ENCODE results near the gene PUSL1.

The PUSL1 gene

DNA sequence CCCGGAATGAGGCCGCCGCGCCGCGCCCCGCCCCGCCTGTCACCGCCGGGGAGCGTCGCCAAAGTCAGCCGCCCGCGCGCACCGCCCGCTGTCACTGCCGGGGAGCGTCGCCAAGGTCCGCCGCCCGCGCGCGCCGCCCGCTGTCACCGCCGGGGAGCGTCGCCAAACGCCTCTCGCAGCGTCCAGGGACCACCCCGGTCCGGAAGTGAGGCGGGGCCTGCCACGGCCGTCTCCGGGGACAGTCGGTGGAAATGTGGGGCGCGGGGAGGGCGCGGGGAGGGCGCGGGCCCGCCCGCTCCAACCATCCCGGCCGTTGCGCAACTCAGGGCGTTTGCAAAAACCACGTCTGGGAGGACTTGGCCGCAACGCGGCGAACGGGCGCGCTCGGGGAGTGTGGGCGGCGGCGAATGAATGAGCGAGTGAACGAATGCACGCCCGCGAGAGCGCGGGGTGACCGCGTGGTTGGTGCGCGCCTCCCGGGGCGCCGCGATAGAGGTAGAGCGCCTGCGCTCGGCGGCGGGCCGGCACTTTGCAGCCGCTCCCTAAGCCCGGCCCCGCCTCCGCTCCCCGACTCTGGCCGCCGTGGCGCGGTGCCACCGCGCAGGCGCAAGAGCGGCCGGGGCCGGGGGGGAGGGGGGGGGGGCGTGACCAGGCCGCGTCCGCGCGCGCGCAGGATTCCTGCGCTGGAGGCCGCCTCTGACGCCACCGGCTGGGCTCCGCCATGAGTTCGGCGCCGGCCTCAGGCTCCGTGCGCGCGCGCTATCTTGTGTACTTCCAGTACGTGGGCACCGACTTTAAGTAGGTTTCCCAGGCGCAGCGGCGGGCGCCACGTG lies at the start of gene PUSL1, which contains the start of gene ACAP3:
Gene PUSL1, plus strand, starts transcription at position 675 of the 833 bp plus-strand sequence. Its CDS starts 47 bp downstream, at position 722.
Gene ACAP3, minus strand, starts transcription at position 8 of the 833 bp plus-strand sequence. CDS start 115 bp downstream, outside the sequence.
- DNase-seq: peak; percentile 91

- no peak for DNase-seq
Observed at GRCh38 chr1:1259119-1259488, 49.3 kb upstream of the PUSL1 start.

- no peak for DNase-seq
Observed at GRCh38 chr1:1259540-1259939, 48.9 kb upstream of the PUSL1 start.

DNA sequence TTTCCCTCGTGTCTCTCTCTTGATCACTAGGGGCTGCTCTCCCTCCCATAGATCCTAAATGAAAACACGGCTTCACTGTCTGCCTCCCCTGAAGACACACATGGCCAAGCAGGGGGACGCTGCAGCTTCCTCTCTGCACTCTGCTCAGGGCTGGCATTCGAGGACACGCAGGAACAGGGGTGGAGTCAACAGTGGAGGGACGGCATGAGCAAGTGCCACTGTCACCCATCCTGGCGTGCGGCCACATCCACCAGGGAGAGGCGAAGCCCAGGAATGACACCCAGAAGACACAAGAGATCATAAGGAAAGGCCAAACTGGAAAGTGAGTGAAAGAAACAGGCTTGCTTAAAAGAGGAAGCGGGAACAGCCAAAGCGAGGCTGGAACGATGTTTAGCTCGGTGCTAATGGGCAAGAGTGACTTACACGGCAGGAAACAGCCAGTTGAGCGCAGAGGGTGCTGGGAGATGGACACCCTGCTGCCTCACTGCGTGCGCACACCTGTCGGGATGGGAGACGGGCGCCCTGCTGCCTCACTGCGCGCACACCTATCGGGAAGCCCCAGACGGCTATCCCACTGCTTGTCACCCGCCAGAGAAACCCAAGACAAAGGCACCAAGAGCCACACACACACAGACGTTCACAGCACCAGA lies 48.3 kb upstream of the PUSL1 start:
- no peak for DNase-seq

DNA sequence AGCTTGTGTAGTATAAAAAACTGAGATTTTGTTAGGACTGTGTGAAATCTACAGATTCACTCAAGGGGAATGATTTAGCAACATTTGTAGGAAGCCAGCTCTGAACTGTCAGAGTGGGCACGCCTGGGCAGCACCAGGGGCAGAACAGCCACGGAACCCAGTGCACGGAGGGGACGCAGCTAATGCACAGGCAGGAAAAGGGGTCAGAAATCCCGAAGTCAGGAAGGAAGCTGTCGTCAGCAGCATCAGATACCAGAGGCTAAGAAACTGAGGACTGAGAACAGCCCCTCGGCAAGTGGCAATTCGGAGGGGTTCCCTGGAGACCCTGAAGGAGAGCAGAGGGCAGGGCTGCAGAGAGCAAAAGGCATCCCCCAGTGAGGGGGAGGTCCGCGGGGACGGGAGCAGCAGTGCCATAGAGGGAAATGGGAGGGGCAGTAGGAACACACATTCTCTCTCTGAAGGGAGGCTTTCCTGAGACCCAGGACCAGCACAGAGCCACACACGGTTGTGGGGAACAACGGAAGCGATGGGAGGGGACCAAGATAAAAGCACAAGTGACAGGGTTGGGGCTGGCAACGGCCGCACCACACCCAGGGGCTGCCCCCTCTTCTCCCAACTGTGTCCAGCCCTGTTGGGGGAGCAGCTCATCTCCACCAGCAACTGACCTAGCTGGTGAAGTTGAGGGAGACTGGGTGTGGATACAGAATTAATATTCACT lies 47.4 kb upstream of the PUSL1 start:
- no peak for DNase-seq

DNA sequence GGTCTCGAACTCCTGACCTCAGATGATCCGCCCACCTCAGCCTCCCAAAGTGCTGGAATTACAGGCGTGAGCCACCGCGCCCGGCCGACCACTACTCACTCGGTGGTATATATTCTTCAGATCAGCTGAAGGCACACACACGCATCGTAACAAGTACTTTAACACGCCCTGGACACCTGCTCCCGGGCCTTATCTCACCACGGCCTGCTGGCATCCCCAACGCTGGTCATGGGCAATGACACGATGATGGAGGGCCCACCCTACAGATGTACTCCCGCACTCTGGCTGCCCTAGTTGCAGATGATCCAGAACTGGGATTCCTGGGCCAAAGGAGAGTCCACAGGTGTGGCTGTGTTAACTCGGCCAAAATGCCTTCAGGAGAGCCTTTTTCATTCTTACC lies 46.3 kb upstream of the PUSL1 start:
- DNase-seq: no peak

DNA sequence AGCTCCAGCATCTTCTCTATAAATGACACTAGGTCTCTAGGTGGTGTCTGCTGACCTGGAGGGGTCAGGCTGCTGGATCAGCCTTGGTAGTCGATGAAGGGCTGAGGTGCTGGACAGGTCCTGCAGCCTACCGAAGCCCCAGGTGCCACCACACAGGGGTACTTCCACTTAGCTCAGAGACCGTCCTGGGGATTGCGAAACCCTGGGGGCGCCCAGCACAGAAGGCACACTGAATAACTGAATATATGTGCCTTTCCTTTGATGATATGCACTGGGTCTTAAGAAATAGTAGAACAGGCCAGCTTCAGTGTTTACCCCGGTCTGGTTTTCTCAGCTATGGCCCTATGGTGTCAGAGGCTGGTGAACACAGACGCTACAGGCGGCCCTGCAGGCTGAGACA lies 45.6 kb upstream of the PUSL1 start:
- DNase-seq: no peak

DNA sequence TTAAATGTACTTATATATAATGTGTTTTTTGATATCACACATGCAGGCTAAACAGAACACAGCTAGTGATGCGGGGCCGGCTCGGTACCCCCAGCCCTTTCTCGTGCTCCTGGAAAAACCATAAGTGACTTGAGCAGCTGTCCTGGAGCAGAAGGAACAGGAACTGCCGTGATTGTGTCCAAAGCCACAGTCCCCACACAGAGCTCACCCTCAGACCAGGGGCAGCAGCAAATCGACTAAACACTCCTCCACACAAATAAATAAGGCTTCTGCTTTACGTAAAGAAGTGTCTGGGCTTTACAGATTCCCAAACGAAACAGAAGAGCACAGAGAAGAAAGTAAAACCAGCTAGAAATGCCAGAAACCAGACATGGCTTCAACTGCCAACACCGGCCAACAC lies 44.4 kb upstream of the PUSL1 start:
- DNase-seq: no peak

GRCh38 chr1:1264868-1265272 lies 43.5 kb upstream of the PUSL1 start:
- no peak for DNase-seq

- no peak for DNase-seq
Observed at GRCh38 chr1:1267488-1268283, 40.7 kb upstream of the PUSL1 start.

DNA sequence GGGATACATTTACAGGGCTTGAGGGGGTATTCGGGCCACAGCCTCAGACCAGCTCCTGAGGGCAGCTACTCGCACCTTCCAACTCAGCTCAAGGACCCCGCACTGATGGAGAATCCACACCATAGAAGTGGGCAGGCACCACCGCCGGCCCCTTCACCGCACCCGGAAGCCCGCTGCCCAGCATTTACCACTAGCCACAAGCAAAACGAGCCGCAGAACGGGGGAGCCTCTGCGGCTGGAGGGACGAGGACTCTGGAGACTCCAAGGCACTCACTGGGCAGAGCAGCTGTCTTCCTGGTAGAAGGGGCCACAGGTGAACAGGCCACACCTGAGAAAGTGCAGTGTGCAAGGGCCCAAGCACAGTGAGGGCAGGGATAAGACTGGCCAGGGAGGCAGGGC lies 40.1 kb upstream of the PUSL1 start:
- DNase-seq: no peak

- no peak for DNase-seq
Observed at GRCh38 chr1:1270813-1271212, 37.6 kb upstream of the PUSL1 start.

DNA sequence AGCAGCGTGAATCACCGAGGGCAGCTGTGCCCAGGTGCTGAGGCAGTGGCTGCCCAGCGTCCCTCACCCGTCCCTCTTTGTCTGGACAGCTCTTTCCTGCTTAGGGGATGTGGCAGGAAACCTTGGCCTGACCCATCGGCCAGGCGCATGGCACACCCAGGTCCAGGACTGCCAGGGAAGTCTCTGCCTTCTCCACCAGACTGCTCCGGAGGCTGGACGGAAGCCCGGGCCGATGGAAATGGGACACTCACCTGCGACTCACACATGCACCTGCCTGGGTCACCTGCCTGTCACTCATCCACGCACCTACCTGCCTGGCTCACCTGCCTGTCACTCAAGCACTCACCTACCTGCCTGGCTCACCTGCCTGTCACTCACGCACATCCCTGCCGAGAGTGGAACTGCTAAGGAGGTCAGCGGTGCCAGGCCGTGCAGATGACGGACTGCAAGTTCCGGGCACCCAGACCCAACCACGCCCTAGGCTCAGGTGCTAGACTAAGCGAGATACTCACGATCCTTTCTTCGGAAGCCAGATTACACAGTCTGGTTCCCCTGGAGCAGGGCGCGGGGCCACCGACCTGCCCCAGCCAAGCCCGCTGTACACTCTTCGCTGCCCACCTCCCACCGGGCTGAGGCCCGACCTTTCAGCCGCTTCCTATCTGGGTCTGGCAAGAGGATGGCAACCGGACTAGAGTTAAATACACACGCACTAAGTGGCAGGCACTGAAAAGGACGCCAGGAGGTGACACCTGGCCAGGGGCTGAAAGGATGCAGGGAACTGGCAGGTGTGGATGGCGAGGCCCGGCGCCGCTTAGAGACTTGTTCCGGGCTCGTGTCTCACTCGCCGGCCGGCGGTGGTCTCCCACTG lies 35.8 kb upstream of the PUSL1 start:
- DNase-seq: no peak

DNA sequence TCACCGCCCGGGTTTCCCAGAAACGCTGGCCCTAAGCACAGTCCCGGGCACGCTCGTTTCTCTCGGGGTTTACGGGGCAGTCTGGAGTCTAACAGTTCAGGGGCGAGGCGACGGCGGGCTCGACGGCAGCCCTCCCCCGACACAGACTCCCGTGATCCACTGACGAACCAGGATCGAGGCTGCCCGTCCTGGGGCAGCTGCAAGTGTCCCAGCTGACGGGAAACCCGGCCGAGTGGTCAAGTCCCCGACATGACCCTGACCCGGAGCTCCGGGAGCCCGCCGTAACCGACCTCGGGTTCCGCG lies 35.2 kb upstream of the PUSL1 start:
- DNase-seq: no peak

GRCh38 chr1:1273512-1274298 lies 34.7 kb upstream of the PUSL1 start, which contains the start of gene UBE2J2:
TSS of gene UBE2J2 (minus strand) at chr1:1273854. CDS start at chr1:1267992, 5,862 bp downstream.
- DNase-seq: peak; percentile 82

GRCh38 chr1:1274299-1274930 lies 34.0 kb upstream of the PUSL1 start:
- no peak for DNase-seq

GRCh38 chr1:1274931-1275431 lies 33.4 kb upstream of the PUSL1 start:
- no peak for DNase-seq

DNA sequence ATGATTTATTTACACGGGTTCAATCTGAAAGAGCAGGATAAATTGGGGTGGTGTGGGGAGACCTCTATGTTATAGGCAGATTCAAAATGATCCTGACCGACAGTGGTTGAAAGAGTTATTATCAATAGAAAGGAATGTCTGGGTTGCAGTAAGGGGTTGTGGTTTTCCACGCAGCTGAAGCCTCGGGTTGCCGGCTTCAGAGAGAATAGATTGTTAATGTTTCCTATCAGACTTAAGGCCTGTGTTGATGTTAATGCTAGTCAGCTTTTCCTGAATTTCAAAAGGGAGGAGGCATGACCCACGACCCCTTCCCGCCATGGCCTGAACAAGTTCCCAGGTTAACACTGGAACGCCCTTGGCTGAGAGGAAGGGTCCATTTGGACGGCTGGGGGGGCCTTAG lies 32.6 kb upstream of the PUSL1 start:
- no peak for DNase-seq

DNA sequence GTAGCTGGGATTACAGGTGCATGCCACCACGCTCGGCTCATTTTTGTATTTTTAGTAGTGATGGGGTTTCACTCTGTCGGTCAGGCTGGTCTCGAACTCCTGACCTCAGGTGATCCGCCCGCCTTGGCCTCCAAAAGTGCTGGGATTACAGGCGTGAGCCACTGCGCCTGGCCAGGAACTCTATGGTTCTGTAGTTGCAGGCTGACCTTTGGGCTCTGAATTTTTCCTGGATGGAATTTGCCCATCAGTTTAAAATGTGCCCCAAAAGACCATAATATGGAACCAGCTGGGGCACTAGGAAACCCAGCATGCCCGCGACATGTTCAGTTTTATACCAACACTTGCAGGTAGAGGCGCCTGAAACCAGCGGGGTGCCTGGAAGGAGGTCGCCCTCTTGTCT lies 29.8 kb upstream of the PUSL1 start:
- DNase-seq: no peak

GRCh38 chr1:1279028-1279427 lies 29.4 kb upstream of the PUSL1 start:
- DNase-seq: no peak
